ENCODE measurements around the gene NUP93.
"Not testable (repeated sequence)": the region's sequence is repeated elsewhere in the genome, so short reads cannot be mapped to it uniquely, and the experiment has no call there.

Gene NUP93

GRCh38 chr16:56792967-56793366, 63.0 kb downstream of the NUP93 start:
- Histone ChIP-seq H3K9me3 (ENCODE audit: control insufficient read depth, low read length) (no peaks in the 10 kb centered on the region), H3K27ac (ENCODE audit: insufficient read depth, low read depth, low read length, poor library complexity, severe bottlenecking) (no peak overlapping the region), H3K27me3 (ENCODE audit: control insufficient read depth, insufficient read depth, low read length, poor library complexity, severe bottlenecking) (no peaks in the 10 kb centered on the region), H3K36me3 (ENCODE audit: control insufficient read depth, insufficient read depth, low read length) (no peaks in the 10 kb centered on the region), H3K4me3 (ENCODE audit: insufficient read depth, low read depth, low read length) (no peak overlapping the region), H3K4me1 (ENCODE audit: control insufficient read depth, insufficient read depth, low read length) (peaks cover 4% of the 10 kb centered on the region)

GRCh38 chr16:56793492-56793891, 63.6 kb downstream of the NUP93 start:
- H3K4me1 ChIP-seq (ENCODE audit: control insufficient read depth, insufficient read depth, low read length), result no peaks in the 10 kb centered on the region
- no peak overlapping the region for H3K27ac ChIP-seq (ENCODE audit: insufficient read depth, low read depth, low read length, poor library complexity, severe bottlenecking)
- no peak overlapping the region for H3K4me3 ChIP-seq (ENCODE audit: insufficient read depth, low read depth, low read length)
- 89 to 92% methylated on average over 5 to 6 of the region's 6 CpGs for WGBS, 2 experiments
- H3K9me3 ChIP-seq (ENCODE audit: control insufficient read depth, low read length), result no peaks in the 10 kb centered on the region
- H3K27me3 ChIP-seq (ENCODE audit: control insufficient read depth, insufficient read depth, low read length, poor library complexity, severe bottlenecking), result no peaks in the 10 kb centered on the region
- H3K36me3 ChIP-seq (ENCODE audit: control insufficient read depth, insufficient read depth, low read length), result no peaks in the 10 kb centered on the region

- no peaks in the 10 kb centered on the region for H3K27me3 ChIP-seq (ENCODE audit: control insufficient read depth, insufficient read depth, low read length, poor library complexity, severe bottlenecking)
- no peaks in the 10 kb centered on the region for H3K4me1 ChIP-seq (ENCODE audit: control insufficient read depth, insufficient read depth, low read length)
- WGBS, 2 experiments, result 70% methylated on average over 3 of the region's 3 CpGs
- no peak overlapping the region for H3K27ac ChIP-seq (ENCODE audit: insufficient read depth, low read depth, low read length, poor library complexity, severe bottlenecking)
- H3K4me3 ChIP-seq (ENCODE audit: insufficient read depth, low read depth, low read length), result no peak overlapping the region
- H3K9me3 ChIP-seq (ENCODE audit: control insufficient read depth, low read length), result no peaks in the 10 kb centered on the region
- no peaks in the 10 kb centered on the region for H3K36me3 ChIP-seq (ENCODE audit: control insufficient read depth, insufficient read depth, low read length)
Observed at GRCh38 chr16:56795011-56795410, 65.1 kb downstream of the NUP93 start.

- H3K9me3 ChIP-seq (ENCODE audit: control insufficient read depth, low read length); H3K27ac ChIP-seq (ENCODE audit: insufficient read depth, low read depth, low read length, poor library complexity, severe bottlenecking); H3K4me3 ChIP-seq (ENCODE audit: insufficient read depth, low read depth, low read length); H3K36me3 ChIP-seq (ENCODE audit: control insufficient read depth, insufficient read depth, low read length); H3K27me3 ChIP-seq (ENCODE audit: control insufficient read depth, insufficient read depth, low read length, poor library complexity, severe bottlenecking); H3K4me1 ChIP-seq (ENCODE audit: control insufficient read depth, insufficient read depth, low read length): not testable (repeated sequence)
- WGBS, 2 experiments, result 93 to 94% methylated on average over 2 of the region's 2 CpGs
Observed at GRCh38 chr16:56797038-56797437, 67.1 kb downstream of the NUP93 start.

- no peak overlapping the region for H3K27ac ChIP-seq (ENCODE audit: insufficient read depth, low read depth, low read length, poor library complexity, severe bottlenecking)
- no peaks in the 10 kb centered on the region for H3K9me3 ChIP-seq (ENCODE audit: control insufficient read depth, low read length)
- H3K4me3 ChIP-seq (ENCODE audit: insufficient read depth, low read depth, low read length), result no peak overlapping the region
- 97% methylated on average over 2 of the region's 2 CpGs for whole genome bisulfite sequencing, 2 experiments
- H3K27me3 ChIP-seq (ENCODE audit: control insufficient read depth, insufficient read depth, low read length, poor library complexity, severe bottlenecking), result no peaks in the 10 kb centered on the region
- no peaks in the 10 kb centered on the region for H3K4me1 ChIP-seq (ENCODE audit: control insufficient read depth, insufficient read depth, low read length)
- no peaks in the 10 kb centered on the region for H3K36me3 ChIP-seq (ENCODE audit: control insufficient read depth, insufficient read depth, low read length)
Observed at GRCh38 chr16:56797861-56798260, 67.9 kb downstream of the NUP93 start.

GRCh38 chr16:56798955-56799354, 69.0 kb downstream of the NUP93 start:
- Histone ChIP-seq H3K4me1 (ENCODE audit: control insufficient read depth, insufficient read depth, low read length) (no peaks in the 10 kb centered on the region), H3K4me3 (ENCODE audit: insufficient read depth, low read depth, low read length) (no peak overlapping the region), H3K9me3 (ENCODE audit: control insufficient read depth, low read length) (no peaks in the 10 kb centered on the region), H3K27ac (ENCODE audit: insufficient read depth, low read depth, low read length, poor library complexity, severe bottlenecking) (no peak overlapping the region), H3K27me3 (ENCODE audit: control insufficient read depth, insufficient read depth, low read length, poor library complexity, severe bottlenecking) (no peaks in the 10 kb centered on the region), H3K36me3 (ENCODE audit: control insufficient read depth, insufficient read depth, low read length) (no peaks in the 10 kb centered on the region)
- WGBS, 2 experiments, result 97 to 98% methylated on average over 3 of the region's 3 CpGs

- Histone ChIP-seq H3K9me3 (ENCODE audit: control insufficient read depth, low read length) (no peaks in the 10 kb centered on the region), H3K4me3 (ENCODE audit: insufficient read depth, low read depth, low read length) (no peak overlapping the region), H3K27ac (ENCODE audit: insufficient read depth, low read depth, low read length, poor library complexity, severe bottlenecking) (no peak overlapping the region), H3K36me3 (ENCODE audit: control insufficient read depth, insufficient read depth, low read length) (no peaks in the 10 kb centered on the region), H3K4me1 (ENCODE audit: control insufficient read depth, insufficient read depth, low read length) (no peaks in the 10 kb centered on the region), H3K27me3 (ENCODE audit: control insufficient read depth, insufficient read depth, low read length, poor library complexity, severe bottlenecking) (no peaks in the 10 kb centered on the region)
- 83 to 88% methylated on average over 1 of the region's 1 CpG for WGBS, 2 experiments
Observed at GRCh38 chr16:56800355-56800754, 70.4 kb downstream of the NUP93 start.

- no peaks in the 10 kb centered on the region for H3K27me3 ChIP-seq (ENCODE audit: control insufficient read depth, insufficient read depth, low read length, poor library complexity, severe bottlenecking)
- H3K4me1 ChIP-seq (ENCODE audit: control insufficient read depth, insufficient read depth, low read length), result no peaks in the 10 kb centered on the region
- H3K36me3 ChIP-seq (ENCODE audit: control insufficient read depth, insufficient read depth, low read length), result peaks cover 4% of the 10 kb centered on the region
- no peaks in the 10 kb centered on the region for H3K9me3 ChIP-seq (ENCODE audit: control insufficient read depth, low read length)
- 39 to 42% methylated on average over 3 of the region's 3 CpGs for WGBS, 2 experiments
- H3K4me3 ChIP-seq (ENCODE audit: insufficient read depth, low read depth, low read length), result no peak overlapping the region
- no peak overlapping the region for H3K27ac ChIP-seq (ENCODE audit: insufficient read depth, low read depth, low read length, poor library complexity, severe bottlenecking)
Observed at GRCh38 chr16:56801762-56802161, 71.8 kb downstream of the NUP93 start.

- no peak overlapping the region for H3K27ac ChIP-seq (ENCODE audit: insufficient read depth, low read depth, low read length, poor library complexity, severe bottlenecking)
- no peaks in the 10 kb centered on the region for H3K4me1 ChIP-seq (ENCODE audit: control insufficient read depth, insufficient read depth, low read length)
- no peak overlapping the region for H3K4me3 ChIP-seq (ENCODE audit: insufficient read depth, low read depth, low read length)
- no peaks in the 10 kb centered on the region for H3K9me3 ChIP-seq (ENCODE audit: control insufficient read depth, low read length)
- no peaks in the 10 kb centered on the region for H3K27me3 ChIP-seq (ENCODE audit: control insufficient read depth, insufficient read depth, low read length, poor library complexity, severe bottlenecking)
- peaks cover 7% of the 10 kb centered on the region for H3K36me3 ChIP-seq (ENCODE audit: control insufficient read depth, insufficient read depth, low read length)
- WGBS, 2 experiments, result 93 to 95% methylated on average over 3 of the region's 3 CpGs
Observed at GRCh38 chr16:56807011-56807675, 77.2 kb downstream of the NUP93 start.

GRCh38 chr16:56807676-56808067, 77.7 kb downstream of the NUP93 start:
- H3K36me3 ChIP-seq (ENCODE audit: control insufficient read depth, insufficient read depth, low read length), result not testable (repeated sequence)

GRCh38 chr16:56810954-56811353, 81.0 kb downstream of the NUP93 start:
- Histone ChIP-seq H3K27me3 (ENCODE audit: control insufficient read depth, insufficient read depth, low read length, poor library complexity, severe bottlenecking) (no peaks in the 10 kb centered on the region), H3K9me3 (ENCODE audit: control insufficient read depth, low read length) (no peaks in the 10 kb centered on the region), H3K4me3 (ENCODE audit: insufficient read depth, low read depth, low read length) (no peak overlapping the region), H3K27ac (ENCODE audit: insufficient read depth, low read depth, low read length, poor library complexity, severe bottlenecking) (no peak overlapping the region), H3K36me3 (ENCODE audit: control insufficient read depth, insufficient read depth, low read length) (peaks cover 7% of the 10 kb centered on the region), H3K4me1 (ENCODE audit: control insufficient read depth, insufficient read depth, low read length) (no peaks in the 10 kb centered on the region)

More at GRCh38 chr16:56807676-56808067, 77.7 kb downstream of the NUP93 start:
- not testable (repeated sequence) for H3K27me3 ChIP-seq (ENCODE audit: control insufficient read depth, insufficient read depth, low read length, poor library complexity, severe bottlenecking); H3K4me1 ChIP-seq (ENCODE audit: control insufficient read depth, insufficient read depth, low read length); H3K27ac ChIP-seq (ENCODE audit: insufficient read depth, low read depth, low read length, poor library complexity, severe bottlenecking); H3K4me3 ChIP-seq (ENCODE audit: insufficient read depth, low read depth, low read length); H3K9me3 ChIP-seq (ENCODE audit: control insufficient read depth, low read length)
- 94 to 96% methylated on average over 8 of the region's 9 CpGs for WGBS, 2 experiments
